ENCODE measurements around the gene EFNB3.

EFNB3 gene

DNA sequence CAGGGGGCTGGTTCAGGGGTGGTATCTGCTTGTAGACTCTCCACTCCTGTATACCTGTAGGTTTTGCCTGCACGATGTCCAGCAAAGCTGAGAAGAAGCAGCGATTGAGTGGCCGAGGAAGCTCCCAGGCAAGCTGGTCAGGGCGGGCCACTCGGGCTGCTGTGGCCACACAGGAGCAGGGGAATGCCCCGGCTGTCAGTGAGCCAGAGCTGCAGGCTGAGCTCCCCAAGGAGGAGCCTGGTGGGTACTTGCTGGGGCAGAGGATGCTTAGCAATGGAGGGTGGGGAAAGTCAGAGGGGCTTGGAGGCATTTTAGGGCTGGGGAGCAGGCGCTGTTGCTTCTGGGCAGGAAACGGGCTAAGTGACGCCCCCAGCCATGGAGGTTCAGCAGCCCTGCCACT, 14.7 kb downstream of the EFNB3 start:
- DNase-seq = no peak

DNA sequence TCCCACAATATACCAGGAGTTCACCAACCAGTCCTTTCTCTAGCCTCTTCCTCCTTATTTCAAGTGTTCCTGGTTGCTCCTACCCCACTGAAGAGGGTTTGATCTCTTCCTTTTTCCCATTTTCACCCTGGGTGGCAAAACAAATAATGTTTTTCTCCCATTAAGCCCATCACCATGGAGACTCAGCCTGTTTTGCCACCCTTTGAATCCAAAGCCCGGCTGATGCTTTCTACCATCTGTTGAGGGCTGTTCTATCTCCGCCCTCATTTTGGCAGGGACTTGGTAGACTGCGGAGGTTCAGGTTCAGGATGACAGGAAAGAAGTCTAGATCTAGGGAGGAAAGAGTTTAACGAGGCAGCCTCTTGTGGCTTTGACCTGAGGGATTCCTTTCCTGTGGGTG, 15.1 kb downstream of the EFNB3 start:
- no peak for DNase-seq

DNA sequence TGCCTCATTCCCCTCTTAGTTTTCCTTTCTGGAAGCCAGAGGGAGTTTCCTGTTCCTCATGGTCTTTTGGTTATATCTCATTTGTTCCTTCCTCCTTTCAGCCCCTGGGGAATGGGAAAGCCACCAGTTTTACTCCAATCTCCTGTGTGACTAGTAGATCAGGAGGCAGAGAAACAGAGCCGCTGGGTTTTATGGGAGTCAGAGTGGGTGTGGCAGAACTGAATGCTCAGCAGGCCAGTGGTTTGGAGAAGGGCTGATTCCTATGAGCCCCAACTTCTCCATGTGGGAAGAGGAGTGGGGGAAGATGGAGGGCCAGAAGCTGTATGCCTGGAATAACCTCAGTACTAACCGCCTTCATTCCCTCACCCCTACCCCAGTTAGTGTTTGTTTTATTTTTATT, 16.6 kb downstream of the EFNB3 start:
- DNase-seq = no peak

DNA sequence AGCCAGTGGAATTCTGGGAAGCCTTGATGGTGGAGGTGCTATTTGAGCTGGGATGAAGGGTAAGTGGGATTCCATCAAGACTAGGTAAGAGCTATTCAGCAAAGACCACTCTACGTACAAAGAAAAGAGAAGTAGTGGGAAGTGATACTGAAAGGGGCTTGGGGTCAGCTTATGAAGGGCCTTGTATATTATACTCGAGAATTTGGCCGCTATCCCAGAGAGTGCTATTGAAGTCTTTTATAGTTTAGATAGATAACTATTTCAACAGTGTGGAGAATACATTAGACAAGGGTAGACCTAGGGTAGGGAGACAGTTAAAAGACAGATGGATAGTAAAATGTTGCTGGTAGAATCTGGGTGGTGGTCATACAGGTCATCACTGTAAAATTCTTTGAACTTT, 22.9 kb downstream of the EFNB3 start:
- DNase-seq = no peak

DNA sequence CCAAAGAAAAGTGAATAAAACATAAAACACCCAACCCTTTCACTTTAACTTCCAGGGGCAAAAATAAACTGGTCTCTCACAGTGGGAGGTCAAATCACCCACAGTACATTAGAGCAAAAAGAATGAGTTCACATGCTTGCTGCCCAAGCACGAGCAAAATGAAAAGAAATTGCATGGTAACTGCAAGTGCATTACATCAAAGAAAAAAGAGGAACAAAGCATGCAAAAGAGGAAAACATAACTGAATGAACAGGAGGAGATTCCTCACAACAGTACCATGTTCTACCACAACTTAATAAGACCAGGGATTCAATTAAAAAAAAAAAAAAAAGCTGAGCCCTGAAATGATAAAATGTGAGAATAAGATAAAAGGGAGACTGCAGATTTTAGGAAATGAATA, 24.8 kb downstream of the EFNB3 start:
- DNase-seq = no peak

DNA sequence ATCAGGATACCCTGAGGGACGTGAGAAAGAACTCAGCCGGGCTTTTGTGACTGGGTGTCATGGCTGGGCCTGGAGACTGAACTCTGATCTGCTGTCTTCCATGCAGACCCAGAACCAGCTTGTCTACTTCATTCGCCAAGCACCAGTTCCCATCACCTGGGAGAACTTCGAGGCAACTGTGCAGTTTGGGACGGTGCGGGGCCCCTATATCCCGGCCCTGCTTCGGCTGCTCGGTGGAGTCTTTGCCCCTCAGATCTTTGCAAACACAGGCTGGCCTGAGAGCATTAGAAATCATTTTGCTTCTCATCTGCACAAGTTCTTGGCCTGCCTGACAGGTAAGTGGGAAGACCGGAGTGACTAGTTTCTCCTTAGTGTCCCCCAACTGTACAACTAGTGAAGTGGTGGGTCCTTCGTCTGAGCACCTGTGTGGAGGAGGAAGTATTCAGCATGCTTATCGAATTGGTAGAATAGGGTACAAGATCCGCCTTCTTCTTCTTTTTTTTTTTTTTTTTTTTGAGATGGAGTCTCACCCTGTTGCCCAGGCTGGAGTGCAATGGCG, 28.1 kb downstream of the EFNB3 start:
- no peak for DNase-seq

DNA sequence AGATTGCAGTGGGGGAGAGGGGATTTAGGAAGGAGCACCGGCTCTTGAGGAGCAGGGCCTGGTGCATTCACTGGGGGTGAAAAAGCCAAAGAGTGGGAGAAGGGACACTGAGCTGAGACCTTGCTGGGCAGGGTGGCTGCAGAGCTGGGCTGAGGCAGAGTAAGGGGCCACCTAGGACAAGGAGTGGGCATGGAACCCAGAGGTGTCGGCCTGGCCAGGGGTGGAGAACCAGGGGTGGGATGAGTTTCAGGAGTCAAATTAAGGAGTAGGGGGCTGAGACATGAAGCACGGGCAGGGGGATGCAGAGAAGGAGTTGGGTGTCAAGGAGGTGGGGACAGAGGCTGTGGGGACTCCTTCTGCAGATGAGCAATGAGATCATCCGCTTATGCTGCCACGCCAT, 32.6 kb downstream of the EFNB3 start:
- DNase-seq = no peak

DNA sequence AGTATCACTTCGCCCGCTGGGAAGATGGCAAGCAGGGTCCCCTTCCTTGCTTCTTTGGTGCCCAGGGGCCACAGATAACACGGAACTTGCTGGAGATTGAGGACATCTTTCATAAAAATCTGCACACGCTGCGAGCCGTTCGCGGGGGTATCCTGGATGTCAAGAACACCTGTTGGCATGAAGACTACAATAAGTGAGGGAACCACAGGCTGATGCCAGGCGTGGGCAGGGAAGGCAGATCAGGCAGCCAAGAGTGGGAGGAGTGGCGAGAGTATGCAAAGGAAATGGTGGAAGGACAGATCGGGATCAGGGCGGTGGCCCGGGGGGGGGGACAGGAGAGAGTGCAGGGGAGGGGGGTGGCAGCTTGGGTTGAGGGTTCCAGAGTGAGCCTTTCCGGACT, 34.7 kb downstream of the EFNB3 start:
- no peak for DNase-seq

DNA sequence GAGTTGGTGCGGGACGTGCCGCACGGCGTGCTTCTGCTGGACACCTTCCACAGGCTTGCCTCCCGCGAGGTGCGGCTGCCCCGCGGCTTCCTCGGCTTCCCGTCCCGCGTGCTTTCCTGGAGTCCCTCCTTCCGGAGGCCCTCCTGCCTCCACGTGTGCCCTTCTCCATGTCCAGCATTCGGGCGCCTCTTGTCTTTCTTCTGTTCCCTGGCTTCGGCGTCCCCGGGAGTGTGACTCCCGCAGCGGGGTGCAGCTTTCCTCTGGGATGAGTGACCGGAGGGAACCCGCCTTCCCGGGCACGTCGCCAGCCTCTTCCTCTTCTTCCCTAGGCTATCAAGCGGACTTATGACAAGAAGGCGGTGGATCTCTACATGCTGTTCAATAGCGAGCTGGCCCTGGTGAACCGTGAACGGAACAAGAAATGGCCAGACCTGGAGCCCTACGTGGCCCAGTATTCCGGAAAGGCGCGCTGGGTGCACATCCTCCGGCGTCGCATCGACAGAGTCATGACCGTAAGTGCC, 35.5 kb downstream of the EFNB3 start:
- no peak for DNase-seq

DNA sequence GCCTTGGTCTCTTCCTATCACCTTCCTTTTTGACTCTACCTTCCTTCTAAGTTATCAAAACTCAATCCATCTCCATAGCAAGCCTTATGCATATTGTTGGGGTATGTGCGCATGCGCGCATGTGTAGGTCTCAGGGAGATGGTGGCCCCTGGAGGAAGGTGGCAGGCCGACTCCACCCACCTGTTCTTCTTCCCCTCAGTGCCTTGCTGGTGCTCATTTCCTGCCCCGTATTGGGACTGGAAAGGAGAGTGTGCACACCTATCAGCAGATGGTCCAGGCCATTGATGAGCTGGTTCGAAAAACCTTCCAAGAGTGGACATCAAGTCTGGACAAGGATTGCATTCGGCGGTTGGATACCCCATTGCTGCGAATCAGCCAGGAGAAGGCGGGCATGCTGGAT, 37.7 kb downstream of the EFNB3 start:
- DNase-seq = no peak

DNA sequence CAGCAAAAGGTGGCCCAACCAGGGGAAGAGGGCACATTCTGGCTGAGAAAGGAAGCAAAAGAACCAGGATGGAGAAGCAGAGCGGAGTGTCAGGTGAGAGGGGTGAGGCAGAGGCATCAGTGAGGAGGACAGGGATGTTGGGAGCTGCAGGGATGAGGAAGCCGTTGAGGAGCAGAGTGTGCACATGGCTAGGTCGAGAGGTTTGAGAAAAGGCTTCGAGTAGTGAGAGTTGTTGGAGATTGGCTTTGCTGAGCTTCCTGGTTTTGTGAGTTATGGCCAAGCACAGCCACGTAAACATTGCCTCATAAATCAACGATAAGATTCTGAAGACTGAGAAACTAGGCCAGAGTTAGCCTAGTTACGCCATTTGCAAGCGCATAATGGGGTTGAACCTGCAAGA, 39.4 kb downstream of the EFNB3 start:
- DNase-seq = no peak

DNA sequence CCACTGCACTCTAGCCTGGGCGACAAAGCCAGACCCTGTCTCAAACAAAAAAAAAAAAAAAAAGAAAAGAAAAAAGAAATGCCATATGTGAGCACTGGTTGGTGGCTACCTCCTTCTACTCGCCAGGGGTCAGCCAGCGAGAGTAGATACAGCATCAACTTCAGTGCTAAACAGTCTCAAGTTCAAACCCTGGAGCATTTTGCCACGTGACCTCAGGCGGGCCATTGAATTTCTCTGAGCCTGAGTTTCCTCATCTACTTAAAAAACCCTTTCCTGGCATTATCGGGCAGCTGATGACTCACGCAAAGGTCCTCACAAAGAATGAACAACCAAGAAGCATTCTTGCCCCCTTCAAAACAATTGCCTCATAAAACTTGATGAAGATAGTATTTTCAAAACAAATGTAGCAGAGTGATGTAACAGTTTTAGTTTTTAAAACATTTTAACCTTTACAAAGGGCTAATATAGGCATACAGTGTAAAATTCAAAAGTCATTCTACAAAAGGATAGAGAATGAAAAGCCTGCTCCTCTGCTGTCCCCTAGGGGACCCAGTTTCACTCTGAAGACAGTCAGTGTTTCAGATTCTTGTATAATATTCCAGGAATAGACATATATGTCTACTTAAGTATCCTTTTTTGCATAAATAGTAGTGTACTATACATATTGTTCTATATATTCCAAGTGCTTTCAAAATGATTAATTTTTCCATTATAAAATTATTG, 40.9 kb downstream of the EFNB3 start:
- DNase-seq = no peak

DNA sequence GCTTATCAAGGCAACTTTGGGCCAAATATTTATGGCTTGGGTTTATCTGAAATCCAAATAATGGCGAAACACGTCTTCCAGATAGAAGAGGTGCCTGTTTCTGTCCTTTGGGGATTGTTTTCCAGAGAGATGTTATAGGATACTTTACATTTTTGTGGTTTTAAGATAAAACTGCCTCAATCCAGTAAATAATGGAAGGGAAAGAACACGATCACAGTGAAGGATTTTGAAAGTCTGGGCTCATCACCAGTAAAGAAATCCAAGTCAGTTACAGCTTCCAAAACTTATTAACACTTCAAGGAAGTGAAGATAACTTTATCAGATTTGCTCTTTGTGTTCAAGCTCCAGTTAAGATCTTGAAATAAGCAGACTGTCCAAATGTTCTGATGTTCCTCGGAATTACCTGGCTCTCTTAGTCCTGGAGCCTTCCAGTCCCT, 42.7 kb downstream of the EFNB3 start:
- DNase-seq = no peak

DNA sequence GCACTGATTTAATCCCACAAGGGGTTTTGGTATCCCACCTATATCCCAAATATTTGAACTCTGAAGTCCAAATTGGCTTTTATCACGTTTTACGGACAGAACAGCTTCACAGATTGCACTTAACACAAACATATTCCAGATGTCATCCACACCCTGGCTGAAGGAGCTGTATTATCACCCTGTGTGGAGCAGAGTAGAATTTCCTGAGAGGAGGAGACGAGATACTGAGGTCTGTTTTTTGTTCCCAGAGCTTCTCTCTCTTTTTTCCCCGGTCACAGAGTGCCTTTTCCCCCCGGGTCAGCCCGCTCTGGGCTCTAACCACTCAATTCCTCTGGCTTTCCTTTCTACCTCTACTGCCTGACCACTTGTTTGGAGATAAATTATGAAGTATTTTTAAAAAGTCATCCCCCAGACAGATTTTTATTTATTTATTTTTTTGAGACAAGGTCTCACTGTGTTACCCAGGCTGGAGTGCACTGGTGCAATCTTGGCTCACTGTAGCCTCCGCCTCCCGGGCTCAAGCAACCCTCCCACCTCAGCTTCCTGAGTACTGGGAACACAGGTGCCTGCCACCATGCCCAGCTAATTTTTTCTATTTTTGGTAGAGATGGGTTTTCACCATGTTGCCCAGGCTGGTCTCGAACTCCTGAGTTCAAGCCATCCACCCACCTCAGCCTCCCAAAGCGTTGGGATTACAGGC, 43.2 kb downstream of the EFNB3 start:
- DNase-seq = no peak

DNA sequence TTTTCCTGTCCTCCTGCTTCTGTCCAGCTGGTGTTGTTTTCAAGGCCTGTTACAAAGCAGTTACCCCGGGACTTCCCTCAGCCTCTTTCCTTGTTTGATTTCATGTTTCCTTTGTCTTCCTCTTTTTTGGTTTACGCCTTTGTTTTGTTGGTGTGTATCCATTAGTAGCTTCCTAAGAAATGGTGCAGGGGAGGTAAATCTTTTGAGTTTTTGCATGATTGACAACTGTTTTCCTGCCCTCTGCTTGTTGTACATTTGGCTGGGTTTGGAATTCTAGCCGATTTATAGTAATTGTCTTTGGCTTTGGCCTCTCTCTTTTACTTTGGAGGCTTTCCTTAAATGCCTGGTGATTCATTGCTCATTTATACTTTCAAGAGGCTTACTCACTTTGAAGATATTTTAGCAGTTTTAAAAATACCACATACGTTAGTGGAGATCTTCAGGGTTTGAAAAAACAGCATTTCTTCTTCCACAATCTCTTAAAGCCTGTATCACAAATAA, 45.4 kb downstream of the EFNB3 start:
- no peak for DNase-seq

DNA sequence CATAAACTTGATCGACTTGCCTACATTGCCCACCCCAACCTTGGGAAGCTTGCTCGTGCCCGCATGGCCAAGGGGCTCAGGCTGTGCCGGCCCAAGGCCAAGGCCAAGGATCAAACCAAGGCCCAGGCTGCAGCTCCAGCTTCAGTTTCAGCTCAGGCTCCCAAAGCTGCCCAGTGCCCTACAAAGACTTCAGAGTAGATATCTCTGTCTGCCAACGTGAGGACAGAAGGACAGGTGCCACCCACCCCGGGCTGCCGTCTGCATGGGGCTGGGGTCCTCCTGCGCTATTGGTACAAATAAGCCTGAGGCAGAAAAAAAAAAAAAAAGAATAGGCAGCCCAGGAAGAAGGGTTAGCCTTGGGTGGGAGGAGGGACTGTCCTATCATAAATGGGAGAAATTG, 49.7 kb downstream of the EFNB3 start:
- no peak for DNase-seq

DNA sequence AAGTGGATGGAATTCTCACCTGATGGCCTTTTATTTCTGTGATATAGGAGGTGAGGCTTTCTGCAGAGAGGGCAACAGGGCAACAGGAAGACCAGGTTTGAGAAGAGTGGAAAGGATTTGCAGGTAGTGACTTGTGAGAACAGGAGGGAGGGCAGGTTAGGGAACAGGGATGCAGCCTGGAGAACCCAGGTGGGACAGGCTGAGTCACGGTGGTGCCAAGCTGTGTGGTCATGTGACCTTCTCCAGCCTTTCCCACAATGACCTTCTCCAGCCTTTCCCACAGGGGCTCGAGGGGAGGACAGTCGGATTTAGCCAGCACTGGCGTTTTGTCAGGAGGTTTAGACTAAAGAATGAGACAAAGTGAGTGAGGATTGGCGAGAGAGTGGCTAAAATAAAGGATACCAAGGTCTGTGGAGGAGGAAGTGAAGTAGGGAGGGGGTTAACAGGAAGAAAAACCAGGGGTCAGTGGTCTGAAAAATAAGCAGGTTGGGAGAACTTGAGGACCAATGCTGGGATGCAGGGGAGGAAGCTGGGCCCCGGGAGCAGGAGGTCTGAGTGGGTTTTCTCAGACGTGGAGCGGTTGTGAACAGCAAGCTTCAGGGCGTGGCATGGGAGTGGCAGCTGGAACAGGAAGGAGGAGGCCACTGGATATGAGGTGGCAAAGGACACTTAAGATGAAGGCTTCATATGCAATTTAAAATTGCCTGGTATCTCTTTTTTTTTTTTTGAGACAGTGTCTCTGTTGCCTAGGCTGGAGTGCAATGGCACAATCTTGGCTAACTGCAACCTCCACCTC, 50.3 kb downstream of the EFNB3 start:
- no peak for DNase-seq

DNA sequence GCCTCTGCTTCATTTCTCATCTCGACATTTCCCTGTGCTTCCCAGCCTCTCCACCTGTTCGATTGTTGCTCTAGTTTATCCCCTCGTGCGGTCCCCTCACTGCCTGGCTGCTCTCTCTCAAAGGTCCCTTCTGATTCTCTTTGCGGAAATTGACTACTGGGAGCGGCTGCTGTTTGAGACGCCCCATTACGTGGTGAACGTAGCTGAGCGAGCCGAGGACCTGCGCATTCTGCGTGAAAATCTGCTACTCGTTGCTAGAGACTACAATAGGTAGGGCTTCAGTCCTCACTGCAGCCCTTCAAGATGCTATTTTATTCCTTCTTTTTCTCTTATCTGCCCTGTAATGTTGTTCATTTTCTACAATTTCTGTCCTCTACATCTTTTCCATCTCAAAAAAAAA, 52.0 kb downstream of the EFNB3 start:
- DNase-seq = no peak
